ENCODE measurements around the gene RAPH1. TPM values are rescaled to one million over a fixed set of nuclear protein-coding genes. Genes with fewer than 3 reads are reported as not detected.
A peak's percentile ranks its signal among the peaks of the same experiment; 100 is the strongest.

RAPH1 gene
- total RNA-seq, 1 donor from 2014 or later = 25.7 TPM

- Mint-ChIP-seq H3K27me3 (no peaks in the 10 kb centered on the region), H3K4me1 (ENCODE audit: unreplicated experiment) (peaks cover under 1% of the 10 kb centered on the region), H3K36me3 (peaks cover 14% of the 10 kb centered on the region), H3K27ac (no peak overlapping the region), H3K4me3 (no peak overlapping the region), H3K9me3 (no peaks in the 10 kb centered on the region)
- no peak for TF ChIP-seq CTCF (conservative IDR thresholded peaks at IDR 0.05)
- no peak for DNase-seq (ENCODE audit: extremely low spot score, unreplicated experiment)
These were observed 42.1 kb downstream of the RAPH1 start for GRCh38 chr2:203492965-203493364.

GRCh38 chr2:203490391-203490790 lies 44.7 kb downstream of the RAPH1 start:
- no peaks in the 10 kb centered on the region for H3K9me3 Mint-ChIP-seq
- no peak for DNase-seq (ENCODE audit: extremely low spot score, unreplicated experiment)
- no peak for TF ChIP-seq CTCF (conservative IDR thresholded peaks at IDR 0.05)
- no peak overlapping the region for H3K27ac Mint-ChIP-seq
- no peak overlapping the region for H3K4me3 Mint-ChIP-seq
- peaks cover 19% of the 10 kb centered on the region for H3K36me3 Mint-ChIP-seq
- H3K27me3 Mint-ChIP-seq = no peaks in the 10 kb centered on the region
- H3K4me1 Mint-ChIP-seq (ENCODE audit: unreplicated experiment) = no peaks in the 10 kb centered on the region

- Mint-ChIP-seq H3K9me3 (no peaks in the 10 kb centered on the region), H3K4me1 (ENCODE audit: unreplicated experiment) (no peaks in the 10 kb centered on the region), H3K27ac (no peak overlapping the region), H3K36me3 (peaks cover 15% of the 10 kb centered on the region), H3K4me3 (no peak overlapping the region), H3K27me3 (no peaks in the 10 kb centered on the region)
- no peak for DNase-seq (ENCODE audit: extremely low spot score, unreplicated experiment)
- no peak for TF ChIP-seq CTCF (conservative IDR thresholded peaks at IDR 0.05)
These were observed 45.6 kb downstream of the RAPH1 start for GRCh38 chr2:203489531-203489930.

- Mint-ChIP-seq H3K36me3 (peaks cover 12% of the 10 kb centered on the region), H3K27ac (no peak overlapping the region), H3K4me3 (no peak overlapping the region), H3K4me1 (ENCODE audit: unreplicated experiment) (no peaks in the 10 kb centered on the region), H3K27me3 (no peaks in the 10 kb centered on the region), H3K9me3 (no peaks in the 10 kb centered on the region)
- DNase-seq (ENCODE audit: extremely low spot score, unreplicated experiment) = no peak
- peak; percentile 54 for TF ChIP-seq CTCF (conservative IDR thresholded peaks at IDR 0.05)
These were observed 50.6 kb downstream of the RAPH1 start for GRCh38 chr2:203484266-203485112.

GRCh38 chr2:203480623-203481022 lies 54.5 kb downstream of the RAPH1 start:
- no peaks in the 10 kb centered on the region for H3K9me3 Mint-ChIP-seq
- no peak for DNase-seq (ENCODE audit: extremely low spot score, unreplicated experiment)
- TF ChIP-seq CTCF (conservative IDR thresholded peaks at IDR 0.05) = no peak
- no peaks in the 10 kb centered on the region for H3K4me1 Mint-ChIP-seq (ENCODE audit: unreplicated experiment)
- H3K4me3 Mint-ChIP-seq = no peak overlapping the region
- H3K27ac Mint-ChIP-seq = no peak overlapping the region
- no peaks in the 10 kb centered on the region for H3K27me3 Mint-ChIP-seq
- peaks cover 8% of the 10 kb centered on the region for H3K36me3 Mint-ChIP-seq

Measured in type B pancreatic cell (in vitro differentiated cells).